DOHH2 (cell line): ENCODE results near the gene ZNF253.
"Not testable (repeated sequence)": the region's sequence is repeated elsewhere in the genome, so short reads cannot be mapped to it uniquely, and the experiment has no call there.

Experiments used
- H3F3A ChIP-seq: fragments of 200-600 bp; sonication (generic), shearing (Covaris generic); 2 replicates; pipeline ENCODE4 v1.6.0; 2016; ENCODE audit warnings: antibody characterized with exemption, mild to moderate bottlenecking; ENCODE audit not compliant: control insufficient read depth, insufficient read depth
- H3K27ac ChIP-seq: fragments of 200-600 bp; sonication (generic); 2 replicates; pipeline ENCODE4 v1.5.1; 2014; ENCODE audit warnings: low read depth, mild to moderate bottlenecking, low read length, moderate library complexity
- H3K27me3 ChIP-seq: fragments of 200-600 bp; sonication (generic); 2 replicates; pipeline ENCODE4 v1.6.1; 2014; ENCODE audit warnings: mild to moderate bottlenecking, low read length, mixed read lengths; ENCODE audit not compliant: control insufficient read depth
- H3K36me3 ChIP-seq: fragments of 200-600 bp; sonication (generic); 2 replicates; pipeline ENCODE4 v1.6.1; 2014; ENCODE audit warnings: mild to moderate bottlenecking, low read length, moderate library complexity, mixed read lengths; ENCODE audit not compliant: control insufficient read depth
- H3K4me1 ChIP-seq: fragments of 200-600 bp; sonication (generic); 2 replicates; pipeline ENCODE4 v1.6.1; 2014; ENCODE audit warnings: mild to moderate bottlenecking, low read length, mixed read lengths; ENCODE audit not compliant: control insufficient read depth
- H3K4me2 ChIP-seq: fragments of 200-600 bp; sonication (generic); 2 replicates; pipeline ENCODE4 v1.6.0; 2014; ENCODE audit warnings: mild to moderate bottlenecking, low read length, moderate library complexity
- H3K4me3 ChIP-seq: fragments of 200-600 bp; sonication (generic); 2 replicates; pipeline ENCODE4 v1.5.1; 2014; ENCODE audit warnings: mild to moderate bottlenecking, low read length, mixed read lengths
- H3K79me2 ChIP-seq: fragments of 200-600 bp; sonication (generic); 2 replicates; pipeline ENCODE4 v1.6.1; 2014; ENCODE audit warnings: mild to moderate bottlenecking, low read length, mixed read lengths; ENCODE audit not compliant: control insufficient read depth
- H3K9me2 ChIP-seq: fragments of 200-600 bp; sonication (generic); replicated peaks from 2 replicates; pipeline ENCODE4 v1.6.1; 2014; ENCODE audit warnings: mild to moderate bottlenecking, low read length, mixed read lengths; ENCODE audit not compliant: control insufficient read depth
- H3K9me3 ChIP-seq: fragments of 200-600 bp; sonication (generic); 2 replicates; pipeline ENCODE4 v1.6.1; 2014; ENCODE audit warnings: antibody characterized with exemption, low read length, mixed read lengths; ENCODE audit not compliant: control insufficient read depth, insufficient read depth
- H4K20me1 ChIP-seq: fragments of 200-600 bp; sonication (generic); 2 replicates; pipeline ENCODE4 v1.6.0; 2014; ENCODE audit warnings: low read depth, mild to moderate bottlenecking, antibody characterized with exemption, low read length, moderate library complexity; ENCODE audit not compliant: control insufficient read depth, insufficient read depth
- CTCF ChIP-seq: fragments of 200-600 bp; sonication (generic); IDR thresholded peaks from one replicate; pipeline ENCODE4 v1.5.1; 2014; ENCODE audit warnings: antibody characterized with exemption, mild to moderate bottlenecking, low read depth, low read length; ENCODE audit not compliant: poor library complexity, severe bottlenecking
- EZH2phosphoT487 ChIP-seq: fragments of 200-600 bp; sonication (generic); IDR thresholded peaks from 2 replicates; pipeline ENCODE4 v1.6.1; 2017; ENCODE audit warnings: borderline replicate concordance, mild to moderate bottlenecking, antibody characterized with exemption, low read length, moderate library complexity, mixed read lengths

The ZNF253 gene

DNA sequence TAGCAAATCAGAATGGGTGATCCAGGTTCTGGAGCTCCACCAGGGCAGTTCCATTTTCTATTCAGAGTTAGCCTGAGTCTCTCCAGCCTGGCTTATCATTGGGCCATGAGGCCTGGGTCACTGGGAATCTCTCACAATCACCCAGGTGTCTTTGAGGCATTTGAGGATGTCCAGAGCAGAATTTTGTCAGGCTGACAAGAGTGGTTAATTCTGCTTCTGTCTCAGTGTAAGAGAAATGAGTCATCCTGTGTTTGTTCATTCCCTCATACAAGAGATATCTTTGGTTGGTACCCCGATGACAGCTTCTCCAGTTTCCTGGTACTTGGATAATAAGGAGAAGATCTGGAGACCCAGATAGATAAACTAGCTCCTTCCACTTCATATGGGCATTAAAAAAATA lies 45.5 kb downstream of the ZNF253 start:
- Histone ChIP-seq H3K27me3 (no peaks in the 10 kb centered on the region), H3K79me2 (peaks cover 54% of the 10 kb centered on the region), H3K4me1 (no peaks in the 10 kb centered on the region), H3K4me3 (no peak overlapping the region), H3K9me3 (peaks cover 24% of the 10 kb centered on the region; the same call in 1 of the 2 replicates), H3F3A (peaks cover 2% of the 10 kb centered on the region; the same call in 1 of the 2 replicates), H3K9me2 (no peaks in the 10 kb centered on the region), H3K27ac (no peak overlapping the region), H3K36me3 (peaks cover 57% of the 10 kb centered on the region), H4K20me1 (no peaks in the 10 kb centered on the region), H3K4me2 (no peak overlapping the region)
- no peak for TF ChIP-seq CTCF
- no peak for TF ChIP-seq EZH2phosphoT487

- H3K36me3 ChIP-seq = peaks cover 40% of the 10 kb centered on the region
- H3K4me3 ChIP-seq = no peak overlapping the region
- H3K9me3 ChIP-seq = 0 out of 2 replicates have a peak, but pooled peaks cover 4% of the 10 kb centered on the region
- H3K4me1 ChIP-seq = no peaks in the 10 kb centered on the region
- no peaks in the 10 kb centered on the region; the same call in 1 of the 2 replicates for H3F3A ChIP-seq
- no peak overlapping the region for H3K4me2 ChIP-seq
- no peaks in the 10 kb centered on the region for H3K9me2 ChIP-seq
- H3K27ac ChIP-seq = no peak overlapping the region
- peaks cover 22% of the 10 kb centered on the region for H3K79me2 ChIP-seq
- no peaks in the 10 kb centered on the region for H4K20me1 ChIP-seq
- H3K27me3 ChIP-seq = no peaks in the 10 kb centered on the region
- TF ChIP-seq EZH2phosphoT487 (no peak), CTCF (no peak)
Observed at GRCh38 chr19:19914596-19914995, 48.9 kb downstream of the ZNF253 start.

DNA sequence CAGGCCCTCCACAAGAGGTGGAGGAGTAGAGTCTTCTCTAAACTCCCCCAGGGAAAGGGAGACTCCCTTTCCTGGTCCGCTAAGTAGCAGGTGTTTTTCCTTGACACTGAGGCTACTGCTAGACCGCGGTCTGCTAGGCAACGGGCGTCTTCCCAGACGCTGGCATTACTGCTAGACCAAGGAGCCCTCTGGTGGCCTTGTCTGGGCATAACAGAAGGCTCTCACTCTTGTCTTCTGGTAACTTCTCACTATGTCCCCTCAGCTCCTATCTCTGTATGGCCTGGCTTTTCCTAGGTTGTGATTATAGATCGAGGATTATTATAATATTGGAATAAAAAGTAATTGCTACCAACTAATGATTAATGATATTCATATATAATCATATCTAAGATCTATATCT lies 64.7 kb downstream of the ZNF253 start:
- H3K36me3 ChIP-seq = peaks cover 80% of the 10 kb centered on the region

DNA sequence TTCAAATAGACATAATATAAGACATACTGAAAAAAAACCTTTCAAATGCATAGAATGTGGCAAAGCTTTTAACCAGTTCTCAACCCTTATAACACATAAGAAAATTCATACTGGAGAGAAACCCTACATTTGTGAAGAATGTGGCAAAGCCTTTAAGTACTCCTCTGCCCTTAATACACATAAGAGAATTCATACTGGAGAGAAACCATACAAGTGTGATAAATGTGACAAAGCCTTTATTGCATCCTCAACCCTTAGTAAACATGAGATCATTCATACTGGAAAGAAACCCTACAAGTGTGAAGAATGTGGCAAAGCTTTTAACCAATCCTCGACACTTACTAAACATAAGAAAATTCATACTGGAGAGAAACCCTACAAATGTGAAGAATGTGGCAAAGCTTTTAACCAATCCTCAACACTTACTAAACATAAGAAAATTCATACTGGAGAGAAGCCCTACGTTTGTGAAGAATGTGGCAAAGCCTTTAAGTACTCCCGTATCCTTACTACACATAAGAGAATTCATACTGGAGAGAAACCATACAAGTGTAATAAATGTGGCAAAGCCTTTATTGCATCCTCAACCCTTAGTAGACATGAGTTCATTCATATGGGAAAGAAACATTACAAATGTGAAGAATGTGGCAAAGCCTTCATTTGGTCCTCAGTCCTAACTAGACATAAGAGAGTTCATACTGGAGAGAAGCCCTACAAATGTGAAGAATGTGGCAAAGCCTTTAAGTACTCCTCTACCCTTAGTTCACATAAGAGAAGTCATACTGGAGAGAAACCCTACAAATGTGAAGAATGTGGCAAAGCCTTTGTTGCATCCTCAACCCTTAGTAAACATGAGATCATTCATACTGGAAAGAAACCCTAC lies 68.0 kb downstream of the ZNF253 start:
- Histone ChIP-seq H3K36me3 (peaks cover 51% of the 10 kb centered on the region), H3K9me3 (peaks cover 47% of the 10 kb centered on the region), H3K4me1 (peaks cover 11% of the 10 kb centered on the region)
- H3K27me3 ChIP-seq, H3K4me2 ChIP-seq, H3K9me2 ChIP-seq, H3K4me3 ChIP-seq, H3K79me2 ChIP-seq, H3K27ac ChIP-seq, H3F3A ChIP-seq, H4K20me1 ChIP-seq: not testable (repeated sequence)

More for the DNA sequence above, 64.7 kb downstream of the ZNF253 start:
- H3K9me3 ChIP-seq = peaks cover 45% of the 10 kb centered on the region
- not testable (repeated sequence) for H3K4me1 ChIP-seq, H3K27me3 ChIP-seq, H3F3A ChIP-seq, H3K79me2 ChIP-seq, H3K4me2 ChIP-seq, H4K20me1 ChIP-seq, H3K9me2 ChIP-seq, H3K27ac ChIP-seq, H3K4me3 ChIP-seq
